H1 (cell line): Measurements from ENCODE around the gene TOP1. TPM values are rescaled to one million over a fixed set of nuclear protein-coding genes. Genes with fewer than 3 reads are reported as not detected.

Experiments used
- CTCF ChIA-PET: fragments of 300-600 bp; sonication (Branson Sonifier 250); formaldehyde crosslinking; loops from one replicate; lab custom pipeline; 2021; ENCODE audit not compliant: partially characterized antibody; lab: Charles Lee
- POLR2A ChIA-PET: fragments of 300-600 bp; sonication (Branson Sonifier 250); formaldehyde crosslinking; loops from one replicate; lab custom pipeline; 2021; ENCODE audit warnings: inconsistent platforms; ENCODE audit not compliant: partially characterized antibody; lab: Charles Lee
- DNase-seq, 2 experiments: peaks; one replicate each; pipeline versions ENCODE4 v3.0.0 to v3.0.0-alpha.2; 2010 to 2022; ENCODE audit warnings: low spot score in 2 of 2, low read depth in 1 of 2, mixed read lengths in 1 of 2
- FAIRE-seq: peaks from 2 replicates; lab custom pipeline; 2011; peaks lifted over from hg19 to GRCh38; lab: Jason Lieb, UNC
- H2AFZ ChIP-seq: 2 replicates; pipeline ENCODE4 v1.8.1; 2012; ENCODE audit warnings: low read length, inconsistent platforms
- H2AK5ac ChIP-seq: 2 replicates; pipeline ENCODE4 v1.6.1; 2013; ENCODE audit warnings: low read depth, low read length
- H2BK120ac ChIP-seq: replicated peaks from 2 replicates; pipeline ENCODE3; 2013; ENCODE audit warnings: low read depth, low read length, inconsistent platforms
- H2BK12ac ChIP-seq: 2 replicates; pipeline ENCODE4 v1.6.1; 2013; ENCODE audit warnings: low read depth, low read length
- H2BK15ac ChIP-seq: 2 replicates; pipeline ENCODE4 v1.6.1; 2013; ENCODE audit warnings: low read length
- H2BK20ac ChIP-seq: 2 replicates; pipeline ENCODE4 v1.6.1; 2013; ENCODE audit warnings: low read length
- H2BK5ac ChIP-seq: 2 replicates; pipeline ENCODE4 v1.6.1; 2013; ENCODE audit warnings: low read depth, low read length
- H3K14ac ChIP-seq: 2 replicates; pipeline ENCODE4 v1.6.1; 2013; ENCODE audit warnings: inconsistent platforms; ENCODE audit not compliant: insufficient read length
- H3K18ac ChIP-seq: 2 replicates; pipeline ENCODE4 v1.6.1; 2013; ENCODE audit warnings: low read length; ENCODE audit errors: extremely low read depth
- H3K23ac ChIP-seq: 2 replicates; pipeline ENCODE4 v1.6.1; 2013; ENCODE audit warnings: inconsistent platforms; ENCODE audit not compliant: insufficient read length
- H3K23me2 ChIP-seq: 2 replicates; pipeline ENCODE4 v1.6.1; 2013; ENCODE audit warnings: low read depth, low read length
- H3K27ac ChIP-seq: 2 replicates; pipeline ENCODE4 v1.6.1; 2011; ENCODE audit warnings: low read depth, low read length, inconsistent platforms
- H3K27me3 ChIP-seq, 4 experiments: replicated peaks in 1 of 4; 1 replicate in 1 of 4; 2 replicates in 3 of 4; pipeline versions ENCODE4 v1.6.1 to v1.8.1; 2011 to 2013; ENCODE audit warnings: low read length in 3 of 4, mild to moderate bottlenecking in 3 of 4, inconsistent platforms in 2 of 4, mixed read lengths in 2 of 4, moderate library complexity in 1 of 4; ENCODE audit not compliant: control insufficient read depth in 3 of 4, insufficient read depth in 3 of 4; ENCODE audit errors: extremely low read depth in 1 of 4
- H3K36me3 ChIP-seq, 4 experiments: 2 replicates each; pipeline versions ENCODE4 v1.6.1 to v1.8.1; 2011 to 2013; ENCODE audit warnings: mild to moderate bottlenecking in 4 of 4, low read length in 3 of 4, moderate library complexity in 2 of 4, control low read depth in 1 of 4, inconsistent platforms in 1 of 4; ENCODE audit not compliant: insufficient read depth in 4 of 4, control insufficient read depth in 2 of 4
- H3K4ac ChIP-seq: replicated peaks from 2 replicates; pipeline ENCODE3; 2013; ENCODE audit warnings: low read length, low read depth, mixed read lengths, inconsistent platforms; ENCODE audit not compliant: insufficient read length
- H3K4me1 ChIP-seq, 4 experiments: replicated peaks in 1 of 4; 1 replicate in 1 of 4; 2 replicates in 3 of 4; pipeline versions ENCODE4 v1.6.1 to v1.8.1; 2011 to 2013; ENCODE audit warnings: low read length in 3 of 4, inconsistent platforms in 2 of 4, mixed read lengths in 1 of 4; ENCODE audit not compliant: insufficient read depth in 4 of 4, control insufficient read depth in 3 of 4
- H3K4me2 ChIP-seq, 2 experiments: 2 replicates each; pipeline versions ENCODE4 v1.6.1 to v1.8.1; 2011 to 2013; ENCODE audit warnings: low read depth in 2 of 2, low read length in 2 of 2, control low read depth in 1 of 2, inconsistent platforms in 1 of 2, mild to moderate bottlenecking in 1 of 2; ENCODE audit not compliant: insufficient read depth in 1 of 2
- H3K4me3 ChIP-seq, 4 experiments: fragments of 200-600, 300-600 bp in 1 of 4; sonication (generic), shearing (Covaris generic), sonication (Bioruptor Twin) in 1 of 4; 2 replicates each; pipeline versions ENCODE4 v1.5.1 to v1.8.1; 2011 to 2016; ENCODE audit warnings: low read length in 4 of 4, low read depth in 3 of 4, control low read depth in 2 of 4, inconsistent platforms in 2 of 4, mild to moderate bottlenecking in 2 of 4, mixed read lengths in 1 of 4, moderate library complexity in 1 of 4; ENCODE audit not compliant: insufficient read depth in 2 of 4; ENCODE audit errors: extremely low read depth in 1 of 4
- H3K56ac ChIP-seq: replicated peaks from 2 replicates; pipeline ENCODE3; 2013; ENCODE audit warnings: low read depth, mild to moderate bottlenecking, mixed read lengths, low read length, inconsistent platforms; ENCODE audit not compliant: insufficient read length
- H3K79me1 ChIP-seq: 2 replicates; pipeline ENCODE4 v1.6.1; 2013; ENCODE audit warnings: low read depth, low read length, control low read depth
- H3K79me2 ChIP-seq, 2 experiments: 2 replicates each; pipeline versions ENCODE4 v1.6.1 to v1.8.1; 2012 to 2013; ENCODE audit warnings: low read length in 2 of 2, mild to moderate bottlenecking in 2 of 2, inconsistent platforms in 1 of 2; ENCODE audit not compliant: insufficient read depth in 2 of 2, control insufficient read depth in 1 of 2
- H3K9ac ChIP-seq, 4 experiments: replicated peaks in 1 of 4; 1 replicate in 1 of 4; 2 replicates in 3 of 4; pipeline versions ENCODE4 v1.6.1 to v1.8.1; 2011 to 2013; ENCODE audit warnings: low read depth in 3 of 4, low read length in 3 of 4, control low read depth in 2 of 4, mild to moderate bottlenecking in 2 of 4, moderate library complexity in 2 of 4, inconsistent platforms in 1 of 4; ENCODE audit errors: extremely low read depth in 1 of 4
- H3K9me3 ChIP-seq, 2 experiments: 2 replicates each; pipeline versions ENCODE4 v1.6.1 to v1.8.1; 2012 to 2013; ENCODE audit warnings: mild to moderate bottlenecking in 2 of 2, moderate library complexity in 2 of 2, control low read depth in 1 of 2, inconsistent platforms in 1 of 2, low read depth in 1 of 2, low read length in 1 of 2, mixed read lengths in 1 of 2; ENCODE audit not compliant: insufficient read depth in 2 of 2
- H4K20me1 ChIP-seq, 2 experiments: replicated peaks in 1 of 2; 2 replicates each; pipeline versions ENCODE3 to v1.8.1; 2011 to 2013; ENCODE audit warnings: inconsistent platforms in 2 of 2, low read length in 2 of 2, mild to moderate bottlenecking in 1 of 2; ENCODE audit not compliant: insufficient read depth in 2 of 2, control insufficient read depth in 1 of 2
- H4K5ac ChIP-seq: 2 replicates; pipeline ENCODE4 v1.6.1; 2013; ENCODE audit warnings: low read length, low read depth, mixed read lengths, inconsistent platforms; ENCODE audit not compliant: insufficient read length
- H4K8ac ChIP-seq: 2 replicates; pipeline ENCODE4 v1.8.0; 2013; ENCODE audit warnings: mild to moderate bottlenecking, moderate library complexity, low read length, inconsistent platforms; ENCODE audit not compliant: insufficient read depth; ENCODE audit errors: extremely low read depth
- H4K91ac ChIP-seq: replicated peaks from 2 replicates; pipeline ENCODE3; 2013; ENCODE audit warnings: low read length, mixed read lengths, inconsistent platforms; ENCODE audit not compliant: insufficient read length
- FOSL1 ChIP-seq: IDR thresholded peaks from 2 replicates; pipeline ENCODE4 v1.6.1; 2011; ENCODE audit warnings: mild to moderate bottlenecking, low read depth, low read length, moderate library complexity; ENCODE audit not compliant: insufficient read depth
- NANOG ChIP-seq: IDR thresholded peaks from 2 replicates; pipeline ENCODE4 v1.6.1; 2011; ENCODE audit warnings: low read length, low read depth, mild to moderate bottlenecking, inconsistent platforms; ENCODE audit not compliant: insufficient read depth, poor library complexity, severe bottlenecking
- RFX5 ChIP-seq: IDR thresholded peaks from 2 replicates; pipeline ENCODE4 v1.6.1; 2011; ENCODE audit warnings: low read depth, low read length, improper control_type of control experiment, borderline replicate concordance
- SP4 ChIP-seq: IDR thresholded peaks from 2 replicates; pipeline ENCODE4 v1.6.1; 2012; ENCODE audit warnings: low read length, inconsistent platforms
- WGBS, 2 experiments: shearing (Covaris generic) in 1 of 2; methylation state at CpG; one replicate each; pipeline versions ENCODE4 v1.1.6 to v1.1.7; 2013 to 2015; ENCODE audit warnings: low lambda C conversion rate in 2 of 2, mixed read lengths in 2 of 2, inconsistent platforms in 1 of 2, low coverage in 1 of 2, missing lambda C conversion rate in 1 of 2; ENCODE audit not compliant: insufficient replicate concordance in 2 of 2, insufficient coverage in 1 of 2, insufficient read length in 1 of 2; ENCODE audit errors: extremely low coverage in 1 of 2, missing lambda C conversion rate in 1 of 2; 5-methylcytosine and 5-hydroxymethylcytosine counted together
- polyA plus RNA-seq, 7 experiments: library from polyadenylated mRNA; depleted of rRNA in 3 of 7; stranded (reverse) in 5 of 7; unstranded in 2 of 7; fragments of >200 nt in 5 of 7; fragments of 200-250 nt in 2 of 7; gene quantifications; 1 replicate in 5 of 7; 2 replicates in 1 of 7; 4 replicates in 1 of 7; pipeline versions ENCODE4 v1.2.1 to v1.2.3, GENCODE V29; 2011 to 2013; ENCODE audit warnings: missing spikeins in 2 of 7, mixed read lengths in 2 of 7
- total RNA-seq: library from RNA; stranded (reverse); fragmentation: NEBNext Ultra II Directional; extraction: Animal tissue kit (Norgen Biotek cat#: 25700); gene quantifications from 2 replicates; pipeline ENCODE4 v1.2.1, GENCODE V29; 2021

TOP1 gene
- total and polyA plus RNA-seq, 2 of the 8 experiments (the other 6 are each of a cell fraction or from before 2014, with no cell fraction given): 7.4 to 108 TPM

- Histone ChIP-seq H2BK5ac (no peak overlapping the region), H2BK12ac (no peak overlapping the region), H2AFZ (no peak overlapping the region), H3K56ac (no peak overlapping the region), H3K27me3 (no peaks in the 10 kb centered on the region), H3K23me2 (no peaks in the 10 kb centered on the region), H2AK5ac (no peak overlapping the region), H3K79me1 (peaks cover 2% of the 10 kb centered on the region; the same call in 1 of the 2 replicates), H2BK120ac (no peak overlapping the region), H2BK20ac (no peak overlapping the region), H2BK15ac (no peak overlapping the region), H3K4me3 (no peak overlapping the region), H4K5ac (no peak overlapping the region), H3K36me3 (peaks cover 0 to 28% (median 11%) of the 10 kb centered on the region in 4 experiments; a peak in 5 of 8 replicates), H3K79me2 (peaks cover 0 to 85% of the 10 kb centered on the region in 2 experiments; a peak in 3 of 4 replicates), H3K9ac (no peak overlapping the region), H4K91ac (no peak overlapping the region), H3K27ac (no peak overlapping the region), H4K8ac (no peak overlapping the region), H3K18ac (no peak overlapping the region), H3K9me3 (no peaks in the 10 kb centered on the region), H3K4me2 (no peak overlapping the region), H3K23ac (no peak overlapping the region), H3K14ac (no peak overlapping the region), H3K4me1 (no peaks in the 10 kb centered on the region), H4K20me1 (peaks cover 7 to 14% of the 10 kb centered on the region in 2 experiments), H3K4ac (no peak overlapping the region)
- DNase-seq (no peak), FAIRE-seq (no peak)
- ChIA-PET POLR2A (interaction anchor here (0.6 kb wide), 1 partner anchor 28 kb away, joined by 3 read pairs; no protein-coding TSS in a partner anchor), CTCF (interaction anchor here (0.9 to 1.4 kb wide), 3 partner anchors 9 to 68 kb away, joined by 4 to 8 read pairs (median 4); no protein-coding TSS in a partner anchor)
- 85% methylated on average over 3 of the region's 3 CpGs; no CpG with 5 or more reads in 1 of the 2 experiments for WGBS, 2 experiments
- TF ChIP-seq NANOG: no peak
- no peak for TF ChIP-seq FOSL1
- TF ChIP-seq SP4: no peak
- TF ChIP-seq RFX5: no peak
Observed at GRCh38 chr20:41061155-41061554, 32.5 kb downstream of the TOP1 start.
